GM20000 (cell line): Measurements from ENCODE around the gene SCYL2.

ENCODE experiments used
- DNase-seq: peaks from one replicate; pipeline ENCODE4 v3.0.0; 2012; ENCODE audit warnings: low spot score
- CTCF ChIP-seq: IDR thresholded peaks from 2 replicates; pipeline ENCODE4 v1.5.1; 2012; ENCODE audit warnings: mild to moderate bottlenecking, control low read depth; ENCODE audit errors: extremely low read depth, missing control alignments

SCYL2 gene

GRCh38 chr12:100265732-100266584, 1.0 kb upstream of the SCYL2 start:
- TF ChIP-seq CTCF: no peak
- DNase-seq: no peak

- DNase-seq: no peak
These were observed 467 bp upstream of the SCYL2 start for GRCh38 chr12:100266585-100266834.

GRCh38 chr12:100267603-100268281, 765 bp downstream of the SCYL2 start:
- DNase-seq: peak; percentile 24
- no peak for TF ChIP-seq CTCF

More at GRCh38 chr12:100266585-100266834, 467 bp upstream of the SCYL2 start:
- no peak for TF ChIP-seq CTCF

- DNase-seq: no peak
- no peak for TF ChIP-seq CTCF
These were observed 2.0 kb downstream of the SCYL2 start for GRCh38 chr12:100268835-100269564.

GRCh38 chr12:100273782-100274181, 6.8 kb downstream of the SCYL2 start:
- DNase-seq: no peak
- no peak for TF ChIP-seq CTCF

- no peak for TF ChIP-seq CTCF
- no peak for DNase-seq
These were observed 7.3 kb downstream of the SCYL2 start for GRCh38 chr12:100274291-100274690.

GRCh38 chr12:100279159-100279558, 12.2 kb downstream of the SCYL2 start:
- DNase-seq: no peak

More at GRCh38 chr12:100279159-100279558, 12.2 kb downstream of the SCYL2 start:
- no peak for TF ChIP-seq CTCF
